Erythroblast (primary cell): ENCODE data around the gene KCNQ5.

Experiments
- GATA1 ChIP-seq: IDR thresholded peaks from 2 replicates; pipeline ENCODE4 v1.6.1; 2011; ENCODE audit warnings: low read depth, mild to moderate bottlenecking, control low read depth, low read length, moderate library complexity
- POLR2A ChIP-seq: IDR thresholded peaks from 2 replicates; pipeline ENCODE4 v1.6.1; 2011; ENCODE audit warnings: mild to moderate bottlenecking, low read length

GRCh38 chr6:73006146-73006545 is 384.3 kb downstream of the KCNQ5 start:
- TF ChIP-seq POLR2A (no peak), GATA1 (no peak)
